Measurements from ENCODE around the gene NR3C2. TPM values are rescaled to one million over a fixed set of nuclear protein-coding genes. Genes with fewer than 3 reads are reported as not detected.

NR3C2 gene
- polyA plus RNA-seq, 1 experiment = 0.18 TPM

- no peak for DNase-seq (ENCODE audit: low read depth)
- no peaks in the 10 kb centered on the region for H3K27me3 ChIP-seq (ENCODE audit: control insufficient read depth, insufficient read depth, low read length)
Measured at GRCh38 chr4:148299337-148299736, 142.9 kb downstream of the NR3C2 start.

GRCh38 chr4:148296498-148296897 lies 145.7 kb downstream of the NR3C2 start:
- ChIA-PET CTCF (no interaction called here), POLR2A (no interaction called here)
- Histone ChIP-seq H3K4me3 (ENCODE audit: low read depth, low read length) (no peak overlapping the region), H3K36me3 (ENCODE audit: control insufficient read depth, insufficient read depth, low read length) (no peaks in the 10 kb centered on the region; the same call in 1 of the 2 replicates), H3K27me3 (ENCODE audit: control insufficient read depth, insufficient read depth, low read length) (no peaks in the 10 kb centered on the region)
- no peak for TF ChIP-seq CTCF (IDR thresholded peaks at IDR 0.05; ENCODE audit: insufficient read depth, low read depth, low read length)
- no peak for DNase-seq (ENCODE audit: low read depth)

More at GRCh38 chr4:148299337-148299736, 142.9 kb downstream of the NR3C2 start:
- Histone ChIP-seq H3K4me3 (ENCODE audit: low read depth, low read length) (no peak overlapping the region), H3K36me3 (ENCODE audit: control insufficient read depth, insufficient read depth, low read length) (no peaks in the 10 kb centered on the region; the same call in 1 of the 2 replicates)
- ChIA-PET POLR2A (no interaction called here), CTCF (interaction anchor here (0.9 to 1.3 kb wide), 2 partner anchors 11 to 74 kb away, joined by 4 read pairs; no protein-coding TSS in a partner anchor)
- TF ChIP-seq CTCF (IDR thresholded peaks at IDR 0.05; ENCODE audit: insufficient read depth, low read depth, low read length) = no peak

GRCh38 chr4:148295642-148296041 lies 146.6 kb downstream of the NR3C2 start:
- no peak for DNase-seq (ENCODE audit: low read depth)
- H3K36me3 ChIP-seq (ENCODE audit: control insufficient read depth, insufficient read depth, low read length) = no peaks in the 10 kb centered on the region
- CTCF ChIA-PET = no interaction called here
- TF ChIP-seq CTCF (IDR thresholded peaks at IDR 0.05; ENCODE audit: insufficient read depth, low read depth, low read length) = no peak
- POLR2A ChIA-PET = no interaction called here
- H3K4me3 ChIP-seq (ENCODE audit: low read depth, low read length) = no peak overlapping the region
- H3K27me3 ChIP-seq (ENCODE audit: control insufficient read depth, insufficient read depth, low read length) = no peaks in the 10 kb centered on the region

GRCh38 chr4:148293571-148293970 lies 148.6 kb downstream of the NR3C2 start:
- no peak for DNase-seq (ENCODE audit: low read depth)
- TF ChIP-seq CTCF (IDR thresholded peaks at IDR 0.05; ENCODE audit: insufficient read depth, low read depth, low read length) = no peak
- POLR2A ChIA-PET = no interaction called here
- Histone ChIP-seq H3K4me3 (ENCODE audit: low read depth, low read length) (no peak overlapping the region), H3K36me3 (ENCODE audit: control insufficient read depth, insufficient read depth, low read length) (no peaks in the 10 kb centered on the region), H3K27me3 (ENCODE audit: control insufficient read depth, insufficient read depth, low read length) (no peaks in the 10 kb centered on the region)
- CTCF ChIA-PET = no interaction called here

- CTCF ChIA-PET = no interaction called here
- POLR2A ChIA-PET = no interaction called here
- no peak for DNase-seq (ENCODE audit: low read depth)
- Histone ChIP-seq H3K27me3 (ENCODE audit: control insufficient read depth, insufficient read depth, low read length) (no peaks in the 10 kb centered on the region), H3K4me3 (ENCODE audit: low read depth, low read length) (no peak overlapping the region), H3K36me3 (ENCODE audit: control insufficient read depth, insufficient read depth, low read length) (no peaks in the 10 kb centered on the region)
- no peak for TF ChIP-seq CTCF (IDR thresholded peaks at IDR 0.05; ENCODE audit: insufficient read depth, low read depth, low read length)
Measured at GRCh38 chr4:148292686-148293085, 149.5 kb downstream of the NR3C2 start.
